DOHH2 (cell line): Measurements from ENCODE around the gene SYT6.

Experiments used
- EZH2phosphoT487 ChIP-seq: fragments of 200-600 bp; sonication (generic); IDR thresholded peaks from 2 replicates; pipeline ENCODE4 v1.6.1; 2017; ENCODE audit warnings: borderline replicate concordance, mild to moderate bottlenecking, antibody characterized with exemption, low read length, moderate library complexity, mixed read lengths
- TF ChIP-seq, protein P1 (sequence below): fragments of 200-600 bp; sonication (generic); IDR thresholded peaks from one replicate; pipeline ENCODE4 v1.5.1; 2014; ENCODE audit warnings: antibody characterized with exemption, mild to moderate bottlenecking, low read depth, low read length; ENCODE audit not compliant: poor library complexity, severe bottlenecking

- TF ChIP-seq, protein P1, sequence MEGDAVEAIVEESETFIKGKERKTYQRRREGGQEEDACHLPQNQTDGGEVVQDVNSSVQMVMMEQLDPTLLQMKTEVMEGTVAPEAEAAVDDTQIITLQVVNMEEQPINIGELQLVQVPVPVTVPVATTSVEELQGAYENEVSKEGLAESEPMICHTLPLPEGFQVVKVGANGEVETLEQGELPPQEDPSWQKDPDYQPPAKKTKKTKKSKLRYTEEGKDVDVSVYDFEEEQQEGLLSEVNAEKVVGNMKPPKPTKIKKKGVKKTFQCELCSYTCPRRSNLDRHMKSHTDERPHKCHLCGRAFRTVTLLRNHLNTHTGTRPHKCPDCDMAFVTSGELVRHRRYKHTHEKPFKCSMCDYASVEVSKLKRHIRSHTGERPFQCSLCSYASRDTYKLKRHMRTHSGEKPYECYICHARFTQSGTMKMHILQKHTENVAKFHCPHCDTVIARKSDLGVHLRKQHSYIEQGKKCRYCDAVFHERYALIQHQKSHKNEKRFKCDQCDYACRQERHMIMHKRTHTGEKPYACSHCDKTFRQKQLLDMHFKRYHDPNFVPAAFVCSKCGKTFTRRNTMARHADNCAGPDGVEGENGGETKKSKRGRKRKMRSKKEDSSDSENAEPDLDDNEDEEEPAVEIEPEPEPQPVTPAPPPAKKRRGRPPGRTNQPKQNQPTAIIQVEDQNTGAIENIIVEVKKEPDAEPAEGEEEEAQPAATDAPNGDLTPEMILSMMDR, result no peak
- no peak for TF ChIP-seq EZH2phosphoT487
Observed at GRCh38 chr1:114155706-114156105, 2.0 kb upstream of the SYT6 start.
